ENCODE measurements around the gene UNC5C. TPM values are rescaled to one million over a fixed set of nuclear protein-coding genes. Genes with fewer than 3 reads are reported as not detected.

The UNC5C gene
- total and polyA plus RNA-seq, 4 donors, result 0.63 to 11.2 (median 8.6) TPM

DNA sequence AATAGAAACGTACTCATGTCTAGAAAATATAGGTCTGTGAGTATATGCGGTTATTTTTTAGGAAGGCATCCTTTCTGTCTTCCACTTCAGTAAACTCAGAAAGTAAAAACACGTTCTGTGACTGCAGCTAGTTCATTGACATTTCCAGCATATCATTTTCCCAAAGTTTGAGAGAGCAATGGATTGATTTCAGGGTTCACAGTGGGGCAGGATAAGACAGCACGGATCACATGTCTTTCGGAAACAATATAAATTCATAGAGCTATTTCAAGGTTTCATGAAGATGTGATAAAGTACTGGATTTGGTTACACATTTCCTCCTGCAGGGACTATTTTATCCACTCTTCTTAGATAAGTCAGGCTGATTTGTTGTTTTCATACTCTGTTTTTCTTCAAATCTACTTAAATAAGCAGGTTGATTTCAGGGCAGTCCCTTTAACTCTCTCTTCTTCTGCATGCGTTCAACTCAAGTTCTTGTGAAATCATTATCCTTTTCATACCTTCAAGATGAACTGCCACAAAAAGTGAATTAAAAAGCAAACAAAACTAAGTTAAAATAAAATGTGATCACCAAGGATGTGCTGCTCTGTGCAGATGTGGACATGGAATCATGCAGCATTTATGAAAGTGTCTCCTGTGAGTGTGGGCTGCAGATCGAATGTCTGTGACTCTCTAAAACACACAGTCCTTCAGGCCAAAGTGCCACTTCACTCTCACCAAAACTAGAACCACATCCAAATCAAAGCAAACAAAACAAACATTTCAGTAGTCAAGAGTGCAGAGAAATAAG lies 187.7 kb downstream of the UNC5C start:
- H3K4me3 ChIP-seq (ENCODE audit: low read length in 2 of 2), result no peak overlapping the region
- H3K36me3 ChIP-seq (ENCODE audit: control insufficient read depth in 1 of 2, insufficient read depth in 2 of 2, low read length in 1 of 2), result no peaks in the 10 kb centered on the region
- no peak for ATAC-seq (ENCODE audit: low FRiP score)
- no peaks in the 10 kb centered on the region for H3K27me3 ChIP-seq (ENCODE audit: control insufficient read depth in 1 of 2, insufficient read depth in 2 of 2, low read length in 1 of 2)
- DNase-seq, result no peak
- no peak overlapping the region for H3K27ac ChIP-seq (ENCODE audit: low read depth in 1 of 2, low read length in 2 of 2)
- no peaks in the 10 kb centered on the region for H3K9me3 ChIP-seq (ENCODE audit: control insufficient read depth, low read length)
- 68 to 77% methylated on average over 7 of the region's 7 CpGs for WGBS, 2 donors
- intact Hi-C loops (cut with DNase I), result no loop called here
- peaks cover 5% of the 10 kb centered on the region in 2 donors for H3K4me1 ChIP-seq (ENCODE audit: control insufficient read depth in 1 of 2, insufficient read depth in 2 of 2, low read length in 2 of 2)

DNA sequence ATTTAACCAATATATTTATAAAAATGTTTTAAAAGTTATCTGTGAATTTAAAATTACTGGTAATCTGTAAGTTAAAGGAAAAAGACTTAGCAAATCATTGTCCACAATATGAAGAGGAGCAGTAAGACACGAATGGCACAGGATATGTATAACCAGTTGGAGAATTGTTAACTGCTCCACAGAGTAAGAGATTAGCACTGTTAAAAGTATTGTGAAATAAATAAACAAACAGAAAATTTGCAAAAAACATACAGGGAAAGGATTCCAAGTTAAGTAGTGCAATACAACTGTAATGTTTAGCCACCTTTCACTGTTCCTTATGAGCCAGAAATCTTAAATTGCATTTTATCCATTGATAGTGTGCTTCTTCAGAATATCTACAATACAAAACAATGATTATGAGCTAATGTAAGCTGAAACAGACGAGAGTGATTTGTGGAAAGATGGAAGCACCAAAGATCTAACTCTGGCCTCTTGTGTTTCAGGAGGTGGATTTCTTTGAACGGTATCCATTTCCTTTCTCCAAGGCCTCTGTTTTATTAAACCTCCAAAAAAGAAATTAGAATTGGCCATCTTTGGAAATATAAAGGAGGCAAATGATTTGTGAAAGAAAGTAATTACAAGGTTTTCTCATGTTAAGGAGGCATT lies 188.4 kb downstream of the UNC5C start:
- H3K9me3 ChIP-seq (ENCODE audit: control insufficient read depth, low read length), result no peaks in the 10 kb centered on the region
- intact Hi-C loops (cut with DNase I), result no loop called here
- no peak for ATAC-seq (ENCODE audit: low FRiP score)
- no peak overlapping the region for H3K27ac ChIP-seq (ENCODE audit: low read depth in 1 of 2, low read length in 2 of 2)
- no peaks in the 10 kb centered on the region for H3K36me3 ChIP-seq (ENCODE audit: control insufficient read depth in 1 of 2, insufficient read depth in 2 of 2, low read length in 1 of 2)
- no peaks in the 10 kb centered on the region for H3K27me3 ChIP-seq (ENCODE audit: control insufficient read depth in 1 of 2, insufficient read depth in 2 of 2, low read length in 1 of 2)
- H3K4me1 ChIP-seq (ENCODE audit: control insufficient read depth in 1 of 2, insufficient read depth in 2 of 2, low read length in 2 of 2), result peaks cover 5% of the 10 kb centered on the region in 2 donors
- no peak overlapping the region for H3K4me3 ChIP-seq (ENCODE audit: low read length in 2 of 2)
- no peak for DNase-seq
- WGBS, 2 donors, result 76 to 78% methylated on average over 3 of the region's 3 CpGs

DNA sequence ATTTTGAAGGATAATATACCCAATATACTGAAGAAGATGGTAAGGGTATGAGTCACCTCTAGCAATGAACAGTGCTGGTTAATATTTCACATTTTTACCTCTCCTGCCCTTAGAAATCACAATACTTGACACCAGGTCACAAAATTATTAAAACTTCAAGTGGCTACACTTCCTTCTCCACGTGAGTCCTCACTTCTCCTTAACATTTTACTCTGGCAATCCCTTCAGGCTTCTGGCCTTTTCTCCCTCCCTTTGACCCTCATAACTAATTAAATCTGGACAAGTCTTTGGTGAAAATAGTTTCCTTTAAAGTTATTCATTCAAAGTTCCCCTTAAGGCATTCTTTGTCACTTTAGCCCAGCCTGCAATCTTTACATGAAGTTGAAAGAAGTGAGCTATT lies 190.4 kb downstream of the UNC5C start:
- H3K4me3 ChIP-seq (ENCODE audit: low read length in 2 of 2), result no peak overlapping the region
- no peaks in the 10 kb centered on the region for H3K9me3 ChIP-seq (ENCODE audit: control insufficient read depth, low read length)
- intact Hi-C loops (cut with DNase I), result no loop called here
- DNase-seq, result no peak
- H3K27ac ChIP-seq (ENCODE audit: low read depth in 1 of 2, low read length in 2 of 2), result no peak overlapping the region
- no peaks in the 10 kb centered on the region for H3K36me3 ChIP-seq (ENCODE audit: control insufficient read depth in 1 of 2, insufficient read depth in 2 of 2, low read length in 1 of 2)
- ATAC-seq (ENCODE audit: low FRiP score), result no peak
- 11 to 24% methylated on average over 1 of the region's 1 CpG for WGBS, 2 donors
- H3K27me3 ChIP-seq (ENCODE audit: control insufficient read depth in 1 of 2, insufficient read depth in 2 of 2, low read length in 1 of 2), result no peaks in the 10 kb centered on the region
- peaks cover 2 to 5% of the 10 kb centered on the region in 2 donors for H3K4me1 ChIP-seq (ENCODE audit: control insufficient read depth in 1 of 2, insufficient read depth in 2 of 2, low read length in 2 of 2)

DNA sequence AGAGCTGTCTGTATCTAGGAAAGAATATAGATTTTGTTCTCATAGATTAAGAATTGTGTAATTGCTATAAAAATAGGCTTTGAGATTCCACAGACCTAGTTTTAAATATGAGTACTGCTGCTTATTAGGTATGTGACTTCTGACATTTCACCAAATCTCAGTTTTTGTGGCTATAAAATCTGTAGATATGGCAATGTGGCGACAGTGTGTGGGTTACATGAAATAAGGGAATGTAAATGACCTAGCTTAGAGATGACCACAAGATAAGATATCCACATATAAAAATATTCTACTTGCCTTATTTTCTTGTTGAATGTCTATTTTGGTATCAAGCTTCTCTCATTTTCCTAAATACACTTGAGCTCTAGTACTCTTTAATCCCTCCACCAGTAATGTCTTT lies 193.8 kb downstream of the UNC5C start:
- H3K9me3 ChIP-seq (ENCODE audit: control insufficient read depth, low read length), result no peaks in the 10 kb centered on the region
- H3K4me3 ChIP-seq (ENCODE audit: low read length in 2 of 2), result no peak overlapping the region
- no peak overlapping the region for H3K27ac ChIP-seq (ENCODE audit: low read depth in 1 of 2, low read length in 2 of 2)
- no peaks in the 10 kb centered on the region for H3K4me1 ChIP-seq (ENCODE audit: control insufficient read depth in 1 of 2, insufficient read depth in 2 of 2, low read length in 2 of 2)
- no peaks in the 10 kb centered on the region for H3K27me3 ChIP-seq (ENCODE audit: control insufficient read depth in 1 of 2, insufficient read depth in 2 of 2, low read length in 1 of 2)
- no peaks in the 10 kb centered on the region for H3K36me3 ChIP-seq (ENCODE audit: control insufficient read depth in 1 of 2, insufficient read depth in 2 of 2, low read length in 1 of 2)
- ATAC-seq (ENCODE audit: low FRiP score) (no peak), DNase-seq (no peak)
- WGBS, 2 donors, result 96 to 97% methylated on average over 1 of the region's 1 CpG
- intact Hi-C loops (cut with DNase I), result no loop called here

DNA sequence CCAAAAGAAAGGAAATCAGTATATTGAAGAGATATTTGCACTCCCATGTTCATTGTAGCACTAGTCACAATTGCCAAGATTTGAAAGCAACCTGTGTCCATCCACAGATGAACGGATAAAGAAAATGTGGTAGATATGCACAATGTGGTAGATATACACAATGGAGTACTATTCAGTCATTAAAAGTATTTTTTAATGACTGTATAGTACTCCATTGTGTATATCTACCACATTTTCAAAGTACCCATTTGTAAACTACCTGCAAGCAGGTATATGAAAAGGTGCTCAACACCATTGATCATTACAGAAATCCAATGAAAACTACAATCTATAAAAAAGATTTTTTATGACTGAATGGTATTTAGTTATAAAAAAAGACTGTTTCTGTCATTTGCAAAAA lies 200.4 kb downstream of the UNC5C start:
- WGBS, 2 donors, result 93 to 97% methylated on average over 1 of the region's 1 CpG
- H3K36me3 ChIP-seq (ENCODE audit: control insufficient read depth in 1 of 2, insufficient read depth in 2 of 2, low read length in 1 of 2), result no peaks in the 10 kb centered on the region
- no peak for ATAC-seq (ENCODE audit: low FRiP score)
- DNase-seq, result no peak
- H3K27ac ChIP-seq (ENCODE audit: low read depth in 1 of 2, low read length in 2 of 2), result no peak overlapping the region
- no peak overlapping the region for H3K4me3 ChIP-seq (ENCODE audit: low read length in 2 of 2)
- no peaks in the 10 kb centered on the region for H3K9me3 ChIP-seq (ENCODE audit: control insufficient read depth, low read length)
- no peaks in the 10 kb centered on the region for H3K4me1 ChIP-seq (ENCODE audit: control insufficient read depth in 1 of 2, insufficient read depth in 2 of 2, low read length in 2 of 2)
- intact Hi-C loops (cut with DNase I), result no loop called here
- H3K27me3 ChIP-seq (ENCODE audit: control insufficient read depth in 1 of 2, insufficient read depth in 2 of 2, low read length in 1 of 2), result no peaks in the 10 kb centered on the region

DNA sequence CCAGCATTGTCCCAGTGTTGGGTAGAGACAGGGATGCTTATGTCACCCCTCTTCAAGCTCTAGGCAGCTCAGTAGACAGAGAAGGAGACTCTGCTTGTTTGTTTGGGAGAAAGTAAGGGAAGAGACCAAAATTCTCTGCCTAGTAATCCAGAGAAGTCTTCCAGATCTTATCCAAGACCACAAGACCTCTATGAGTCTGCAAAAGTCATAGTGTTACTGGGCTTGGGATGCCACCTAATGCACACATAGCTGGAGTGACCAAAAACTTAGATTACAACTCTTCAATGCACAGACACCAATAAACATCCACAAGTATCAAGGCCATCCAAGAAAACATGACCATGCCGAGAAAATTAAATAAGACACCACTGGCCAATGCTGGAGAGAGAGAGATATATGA lies 205.5 kb downstream of the UNC5C start:
- peaks cover 1% of the 10 kb centered on the region for H3K9me3 ChIP-seq (ENCODE audit: control insufficient read depth, low read length)
- intact Hi-C loops (cut with DNase I), result no loop called here
- DNase-seq (no peak), ATAC-seq (ENCODE audit: low FRiP score) (no peak)
- no peaks in the 10 kb centered on the region for H3K4me1 ChIP-seq (ENCODE audit: control insufficient read depth in 1 of 2, insufficient read depth in 2 of 2, low read length in 2 of 2)
- H3K36me3 ChIP-seq (ENCODE audit: control insufficient read depth in 1 of 2, insufficient read depth in 2 of 2, low read length in 1 of 2), result no peaks in the 10 kb centered on the region
- WGBS, 2 donors, result 93 to 100% methylated on average over 1 of the region's 1 CpG
- no peak overlapping the region for H3K27ac ChIP-seq (ENCODE audit: low read depth in 1 of 2, low read length in 2 of 2)
- H3K27me3 ChIP-seq (ENCODE audit: control insufficient read depth in 1 of 2, insufficient read depth in 2 of 2, low read length in 1 of 2), result no peaks in the 10 kb centered on the region
- H3K4me3 ChIP-seq (ENCODE audit: low read length in 2 of 2), result no peak overlapping the region

DNA sequence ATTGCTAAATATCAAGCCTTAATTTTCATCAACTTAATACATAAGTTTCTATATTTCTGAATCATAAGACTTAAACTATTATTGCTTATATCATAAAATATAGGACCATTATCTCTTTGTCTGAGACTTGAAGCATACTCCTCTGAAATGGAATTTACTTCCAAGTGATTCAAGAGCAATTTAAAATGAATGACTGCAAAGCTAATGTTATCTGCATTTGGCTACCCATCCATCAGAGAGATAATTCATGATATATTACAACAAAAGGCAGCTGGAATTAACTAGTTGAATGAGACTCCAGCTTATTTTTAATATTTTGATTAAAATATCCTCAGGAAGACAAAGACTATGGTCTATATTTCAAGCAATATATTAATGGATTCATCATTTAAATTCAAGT lies 208.6 kb downstream of the UNC5C start:
- DNase-seq (no peak), ATAC-seq (ENCODE audit: low FRiP score) (no peak)
- H3K27ac ChIP-seq (ENCODE audit: low read depth in 1 of 2, low read length in 2 of 2), result no peak overlapping the region
- H3K36me3 ChIP-seq (ENCODE audit: control insufficient read depth in 1 of 2, insufficient read depth in 2 of 2, low read length in 1 of 2), result no peaks in the 10 kb centered on the region
- no peaks in the 10 kb centered on the region for H3K27me3 ChIP-seq (ENCODE audit: control insufficient read depth in 1 of 2, insufficient read depth in 2 of 2, low read length in 1 of 2)
- H3K4me3 ChIP-seq (ENCODE audit: low read length in 2 of 2), result no peak overlapping the region
- H3K4me1 ChIP-seq (ENCODE audit: control insufficient read depth in 1 of 2, insufficient read depth in 2 of 2, low read length in 2 of 2), result no peaks in the 10 kb centered on the region
- intact Hi-C loops (cut with DNase I), result no loop called here
- H3K9me3 ChIP-seq (ENCODE audit: control insufficient read depth, low read length), result peaks cover 1% of the 10 kb centered on the region

DNA sequence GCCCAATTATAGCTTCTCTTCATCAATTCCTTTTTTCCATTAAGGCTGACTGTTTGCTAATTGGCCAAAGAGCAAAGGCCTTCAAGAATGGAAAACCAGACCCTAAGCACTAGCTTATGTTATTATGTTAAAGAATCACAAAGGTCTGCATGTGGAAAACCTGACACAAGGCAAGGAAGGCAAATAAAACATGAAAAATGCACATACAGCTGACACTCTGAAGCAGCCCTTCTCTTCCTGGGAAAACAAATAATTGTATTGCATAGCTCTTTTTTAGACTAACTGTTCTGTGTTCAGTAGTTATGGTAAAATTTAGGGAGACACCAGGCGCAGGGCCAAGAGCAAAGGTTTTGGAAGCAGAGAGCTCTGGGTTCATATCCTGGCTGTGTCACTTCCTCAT lies 223.1 kb downstream of the UNC5C start:
- H3K4me1 ChIP-seq (ENCODE audit: control insufficient read depth in 1 of 2, insufficient read depth in 2 of 2, low read length in 2 of 2), result no peaks in the 10 kb centered on the region
- no peaks in the 10 kb centered on the region for H3K27me3 ChIP-seq (ENCODE audit: control insufficient read depth in 1 of 2, insufficient read depth in 2 of 2, low read length in 1 of 2)
- DNase-seq (no peak), ATAC-seq (ENCODE audit: low FRiP score) (no peak)
- no peaks in the 10 kb centered on the region for H3K36me3 ChIP-seq (ENCODE audit: control insufficient read depth in 1 of 2, insufficient read depth in 2 of 2, low read length in 1 of 2)
- H3K9me3 ChIP-seq (ENCODE audit: control insufficient read depth, low read length), result no peaks in the 10 kb centered on the region
- intact Hi-C loops (cut with DNase I), result no loop called here
- no peak overlapping the region for H3K4me3 ChIP-seq (ENCODE audit: low read length in 2 of 2)
- no peak overlapping the region for H3K27ac ChIP-seq (ENCODE audit: low read depth in 1 of 2, low read length in 2 of 2)
- WGBS, 2 donors, result 93 to 94% methylated on average over 1 of the region's 1 CpG

DNA sequence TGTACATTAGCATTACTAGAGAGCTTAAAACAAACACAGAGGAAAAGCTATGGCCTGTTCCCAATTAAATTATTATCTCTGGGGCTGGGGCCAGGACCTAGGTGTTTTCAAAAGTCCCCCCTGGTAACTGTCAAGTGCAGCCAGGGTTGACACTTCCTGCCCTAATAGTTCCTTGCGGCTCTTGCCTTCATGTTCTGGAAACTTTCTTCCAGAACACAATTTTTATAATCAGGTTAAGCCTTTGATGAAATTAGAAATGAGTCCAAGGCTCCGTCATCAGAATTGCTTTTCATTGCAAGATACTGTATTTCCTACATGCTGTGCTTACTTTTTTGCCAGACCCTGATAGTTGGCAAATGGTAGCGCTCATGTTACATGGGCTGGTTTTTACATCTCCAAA lies 229.6 kb downstream of the UNC5C start:
- no peak for DNase-seq
- H3K4me3 ChIP-seq (ENCODE audit: low read length in 2 of 2), result no peak overlapping the region
- H3K9me3 ChIP-seq (ENCODE audit: control insufficient read depth, low read length), result no peaks in the 10 kb centered on the region
- ATAC-seq (ENCODE audit: low FRiP score), result no peak
- no peak overlapping the region for H3K27ac ChIP-seq (ENCODE audit: low read depth in 1 of 2, low read length in 2 of 2)
- peaks cover 0 to 2% of the 10 kb centered on the region in 2 donors for H3K4me1 ChIP-seq (ENCODE audit: control insufficient read depth in 1 of 2, insufficient read depth in 2 of 2, low read length in 2 of 2)
- WGBS, 2 donors, result 59 to 60% methylated on average over 3 of the region's 3 CpGs
- H3K27me3 ChIP-seq (ENCODE audit: control insufficient read depth in 1 of 2, insufficient read depth in 2 of 2, low read length in 1 of 2), result no peaks in the 10 kb centered on the region
- no peaks in the 10 kb centered on the region for H3K36me3 ChIP-seq (ENCODE audit: control insufficient read depth in 1 of 2, insufficient read depth in 2 of 2, low read length in 1 of 2)
- intact Hi-C loops (cut with DNase I), result no loop called here
